Ishikawa (cell line): ENCODE results near the gene PTGER4.

ENCODE experiments used
- EP300 ChIP-seq: IDR thresholded peaks from 2 replicates; pipeline ENCODE4 v1.6.1; 2012; ENCODE audit warnings: borderline replicate concordance
- FOXM1 ChIP-seq: IDR thresholded peaks from 2 replicates; pipeline ENCODE4 v1.6.1; 2012; ENCODE audit warnings: low read depth, borderline replicate concordance

- no peak for TF ChIP-seq FOXM1
- no peak for TF ChIP-seq EP300
Measured at GRCh38 chr5:40717281-40717680, 37.6 kb downstream of the PTGER4 start.
